GM18907 (cell line): Measurements from ENCODE around the gene ITPR2.

Experiments
- ATAC-seq: cut with Tn5 transposase; IDR thresholded peaks from one replicate; pipeline ENCODE4 v1.9.1; 2021; ENCODE audit warnings: mild to moderate bottlenecking, moderate library complexity; ENCODE audit not compliant: unreplicated experiment

ITPR2 gene

GRCh38 chr12:26711072-26711471 is 121.9 kb downstream of the ITPR2 start:
- ATAC-seq: no peak

GRCh38 chr12:26705851-26706250 is 127.1 kb downstream of the ITPR2 start:
- ATAC-seq: no peak

- no peak for ATAC-seq
Measured at GRCh38 chr12:26704684-26705460, 128.1 kb downstream of the ITPR2 start.

GRCh38 chr12:26704214-26704613 is 128.8 kb downstream of the ITPR2 start:
- ATAC-seq: no peak

- ATAC-seq: no peak
Measured at GRCh38 chr12:26702741-26703140, 130.3 kb downstream of the ITPR2 start.

GRCh38 chr12:26701604-26702215 is 131.3 kb downstream of the ITPR2 start:
- no peak for ATAC-seq

GRCh38 chr12:26700430-26700829 is 132.6 kb downstream of the ITPR2 start:
- ATAC-seq: no peak

- ATAC-seq: no peak
Measured at GRCh38 chr12:26699237-26699636, 133.8 kb downstream of the ITPR2 start.

- ATAC-seq: no peak
Measured at GRCh38 chr12:26698186-26698585, 134.8 kb downstream of the ITPR2 start.

- no peak for ATAC-seq
Measured at GRCh38 chr12:26697217-26697616, 135.8 kb downstream of the ITPR2 start.

GRCh38 chr12:26696613-26697092 is 136.3 kb downstream of the ITPR2 start:
- no peak for ATAC-seq

GRCh38 chr12:26696048-26696612 is 136.9 kb downstream of the ITPR2 start:
- ATAC-seq: no peak

GRCh38 chr12:26694402-26694801 is 138.6 kb downstream of the ITPR2 start:
- ATAC-seq: no peak

- ATAC-seq: no peak
Measured at GRCh38 chr12:26692407-26692806, 140.6 kb downstream of the ITPR2 start.

- ATAC-seq: no peak
Measured at GRCh38 chr12:26691234-26691970, 141.6 kb downstream of the ITPR2 start.

GRCh38 chr12:26690601-26691000 is 142.4 kb downstream of the ITPR2 start:
- ATAC-seq: no peak

GRCh38 chr12:26689281-26689841 is 143.6 kb downstream of the ITPR2 start:
- no peak for ATAC-seq

GRCh38 chr12:26688344-26688904 is 144.6 kb downstream of the ITPR2 start:
- no peak for ATAC-seq

- no peak for ATAC-seq
Measured at GRCh38 chr12:26686408-26686807, 146.6 kb downstream of the ITPR2 start.

GRCh38 chr12:26684101-26684500 is 148.9 kb downstream of the ITPR2 start:
- no peak for ATAC-seq

- no peak for ATAC-seq
Measured at GRCh38 chr12:26683443-26683842, 149.6 kb downstream of the ITPR2 start.
